B cell (primary cell): ENCODE results near the gene IL20RA.

ENCODE experiments used
- CTCF ChIP-seq: fragments of 200-600 bp; IDR thresholded peaks from one replicate; pipeline ENCODE4 v1.8.0; 2022; ENCODE audit warnings: antibody characterized with exemption, mild to moderate bottlenecking
- EZH2 ChIP-seq: IDR thresholded peaks from 2 replicates; pipeline ENCODE4 v1.6.1; 2012; ENCODE audit warnings: borderline replicate concordance, low read depth, mild to moderate bottlenecking, moderate library complexity, low read length; ENCODE audit not compliant: insufficient read depth, poor library complexity, severe bottlenecking

DNA sequence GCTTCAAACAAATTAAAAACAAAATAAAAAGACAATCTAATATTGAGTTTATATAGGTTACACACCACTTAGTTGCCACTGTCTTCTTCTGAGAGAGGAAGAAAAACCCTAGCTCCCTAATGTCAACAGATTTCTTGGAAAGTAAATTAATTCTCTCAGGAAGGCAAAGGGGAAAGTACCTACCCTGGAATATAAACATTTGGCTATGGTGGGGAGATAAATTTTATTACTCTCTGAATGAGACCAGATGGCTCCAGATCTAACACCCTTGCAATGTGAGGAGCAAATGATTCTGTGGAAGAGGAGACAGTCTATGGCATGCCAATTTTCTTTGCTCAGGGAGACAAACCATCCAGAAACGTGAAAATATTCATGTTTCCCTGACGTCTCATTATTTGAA is 4.3 kb upstream of the IL20RA start:
- TF ChIP-seq CTCF = no peak
- no peak for TF ChIP-seq EZH2
